Adipocyte (in vitro differentiated cells): ENCODE data around the gene CARD16.
"Not testable (repeated sequence)": the region's sequence is repeated elsewhere in the genome, so short reads cannot be mapped to it uniquely, and the experiment has no call there.

Experiments used
- DNase-seq: peaks from one replicate; pipeline ENCODE4 v3.0.0-alpha.2; 2015; ENCODE audit warnings: low read depth
- H3K27me3 ChIP-seq: replicated peaks from 2 replicates; pipeline ENCODE4 v1.7.0; 2013; ENCODE audit warnings: mild to moderate bottlenecking, low read length, moderate library complexity; ENCODE audit not compliant: control insufficient read depth, insufficient read depth
- H3K36me3 ChIP-seq: 2 replicates; pipeline ENCODE4 v1.7.0; 2013; ENCODE audit warnings: low read length, mild to moderate bottlenecking, moderate library complexity; ENCODE audit not compliant: control insufficient read depth, insufficient read depth, severe bottlenecking
- H3K4me1 ChIP-seq: 2 replicates; pipeline ENCODE4 v1.7.0; 2013; ENCODE audit warnings: mild to moderate bottlenecking, low read length, moderate library complexity; ENCODE audit not compliant: control insufficient read depth, insufficient read depth
- H3K4me3 ChIP-seq: 2 replicates; pipeline ENCODE4 v1.7.0; 2013; ENCODE audit warnings: mild to moderate bottlenecking, low read length, moderate library complexity
- H3K9ac ChIP-seq: 2 replicates; pipeline ENCODE4 v1.7.0; 2013; ENCODE audit warnings: mild to moderate bottlenecking, low read length, moderate library complexity
- H3K9me3 ChIP-seq: 2 replicates; pipeline ENCODE4 v1.7.0; 2013; ENCODE audit warnings: mild to moderate bottlenecking, low read length, moderate library complexity; ENCODE audit not compliant: control insufficient read depth

CARD16 gene

GRCh38 chr11:105071089-105071732 lies 26.1 kb upstream of the CARD16 start:
- H3K4me1 ChIP-seq = peaks cover 8% of the 10 kb centered on the region
- no peak for DNase-seq
- no peaks in the 10 kb centered on the region for H3K27me3 ChIP-seq
- no peak overlapping the region for H3K9ac ChIP-seq
- no peaks in the 10 kb centered on the region for H3K9me3 ChIP-seq
- H3K36me3 ChIP-seq = no peaks in the 10 kb centered on the region
- H3K4me3 ChIP-seq = no peak overlapping the region

GRCh38 chr11:105070306-105070705 lies 25.2 kb upstream of the CARD16 start:
- Histone ChIP-seq H3K9me3 (no peaks in the 10 kb centered on the region), H3K9ac (no peak overlapping the region)

GRCh38 chr11:105069749-105070148 lies 24.6 kb upstream of the CARD16 start:
- not testable (repeated sequence) for H3K4me1 ChIP-seq, DNase-seq, H3K36me3 ChIP-seq, H3K9ac ChIP-seq, H3K9me3 ChIP-seq, H3K27me3 ChIP-seq, H3K4me3 ChIP-seq

More at GRCh38 chr11:105070306-105070705, 25.2 kb upstream of the CARD16 start:
- no peaks in the 10 kb centered on the region for H3K27me3 ChIP-seq
- no peak for DNase-seq
- no peak overlapping the region for H3K4me3 ChIP-seq
- peaks cover 8% of the 10 kb centered on the region for H3K4me1 ChIP-seq
- H3K36me3 ChIP-seq = no peaks in the 10 kb centered on the region

- not testable (repeated sequence) for H3K9ac ChIP-seq, H3K9me3 ChIP-seq, H3K36me3 ChIP-seq, DNase-seq, H3K27me3 ChIP-seq, H3K4me1 ChIP-seq
- peak overlapping the region; percentile 23 for H3K4me3 ChIP-seq
Observed at GRCh38 chr11:105063245-105063941, 18.3 kb upstream of the CARD16 start.

GRCh38 chr11:105057432-105057831 lies 12.3 kb upstream of the CARD16 start:
- Histone ChIP-seq H3K36me3 (no peaks in the 10 kb centered on the region), H3K4me1 (peaks cover 8% of the 10 kb centered on the region), H3K9ac (no peak overlapping the region), H3K27me3 (no peaks in the 10 kb centered on the region), H3K9me3 (no peaks in the 10 kb centered on the region), H3K4me3 (no peak overlapping the region)
- no peak for DNase-seq

- peaks cover 8% of the 10 kb centered on the region for H3K4me1 ChIP-seq
- H3K27me3 ChIP-seq = no peaks in the 10 kb centered on the region
- no peak overlapping the region for H3K4me3 ChIP-seq
- DNase-seq = no peak
- H3K9me3 ChIP-seq = no peaks in the 10 kb centered on the region
- no peak overlapping the region for H3K9ac ChIP-seq
- no peaks in the 10 kb centered on the region for H3K36me3 ChIP-seq
Observed at GRCh38 chr11:105056446-105056845, 11.3 kb upstream of the CARD16 start.

GRCh38 chr11:105054723-105055493 lies 9.8 kb upstream of the CARD16 start:
- no peak for DNase-seq
- H3K4me1 ChIP-seq = peaks cover 8% of the 10 kb centered on the region
- no peak overlapping the region for H3K4me3 ChIP-seq
- H3K27me3 ChIP-seq = no peaks in the 10 kb centered on the region
- no peaks in the 10 kb centered on the region for H3K9me3 ChIP-seq
- no peak overlapping the region for H3K9ac ChIP-seq
- no peaks in the 10 kb centered on the region for H3K36me3 ChIP-seq

GRCh38 chr11:105052487-105052886 lies 7.4 kb upstream of the CARD16 start:
- Histone ChIP-seq H3K9me3 (no peaks in the 10 kb centered on the region), H3K4me3 (no peak overlapping the region), H3K36me3 (no peaks in the 10 kb centered on the region), H3K27me3 (no peaks in the 10 kb centered on the region), H3K9ac (no peak overlapping the region), H3K4me1 (peaks cover 5% of the 10 kb centered on the region)
- no peak for DNase-seq

- Histone ChIP-seq H3K9ac (no peak overlapping the region), H3K27me3 (no peaks in the 10 kb centered on the region), H3K4me1 (peaks cover 9% of the 10 kb centered on the region), H3K9me3 (no peaks in the 10 kb centered on the region), H3K4me3 (no peak overlapping the region), H3K36me3 (no peaks in the 10 kb centered on the region)
- no peak for DNase-seq
Observed at GRCh38 chr11:105051559-105051958, 6.4 kb upstream of the CARD16 start.

GRCh38 chr11:105049481-105049880 lies 4.3 kb upstream of the CARD16 start:
- Histone ChIP-seq H3K9ac (no peak overlapping the region), H3K4me1 (peaks cover 26% of the 10 kb centered on the region), H3K9me3 (no peaks in the 10 kb centered on the region), H3K36me3 (no peaks in the 10 kb centered on the region), H3K27me3 (no peaks in the 10 kb centered on the region), H3K4me3 (no peak overlapping the region)
- no peak for DNase-seq

GRCh38 chr11:105046898-105047579 lies 1.9 kb upstream of the CARD16 start:
- Histone ChIP-seq H3K4me3 (peak overlapping the region; percentile 45), H3K27me3 (no peaks in the 10 kb centered on the region), H3K36me3 (no peaks in the 10 kb centered on the region), H3K4me1 (peaks cover 26% of the 10 kb centered on the region), H3K9ac (no peak overlapping the region), H3K9me3 (no peaks in the 10 kb centered on the region)
- peak; percentile 97 for DNase-seq
